MM.1S (cell line): ENCODE measurements around the gene AZIN2.

Experiments
- DNase-seq: peaks from one replicate; pipeline ENCODE4 v3.0.0-alpha.2; 2015
- H2AFZ ChIP-seq: fragments of 300-600 bp; sonication (generic); 2 replicates; pipeline ENCODE4 v1.6.0; 2016; ENCODE audit warnings: antibody characterized with exemption, low read length
- H3F3A ChIP-seq: fragments of 300-600 bp; sonication (generic); 2 replicates; pipeline ENCODE4 v1.6.1; 2016; ENCODE audit warnings: mild to moderate bottlenecking, antibody characterized with exemption, low read length, moderate library complexity, mixed read lengths; ENCODE audit not compliant: insufficient read depth
- H3K27ac ChIP-seq: fragments of 300-600 bp; sonication (generic); 2 replicates; pipeline ENCODE4 v1.5.1; 2016; ENCODE audit warnings: mild to moderate bottlenecking, low read length
- H3K27me3 ChIP-seq: fragments of 300-600 bp; sonication (generic); replicated peaks from 2 replicates; pipeline ENCODE4 v1.6.0; 2016; ENCODE audit warnings: low read length; ENCODE audit not compliant: insufficient read depth
- H3K36me3 ChIP-seq: fragments of 300-600 bp; sonication (generic); replicated peaks from 2 replicates; pipeline ENCODE4 v1.6.1; 2016; ENCODE audit warnings: mild to moderate bottlenecking, low read length, mixed read lengths; ENCODE audit not compliant: insufficient read depth
- H3K4me1 ChIP-seq: fragments of 300-600 bp; sonication (generic); 2 replicates; pipeline ENCODE4 v1.6.1; 2016; ENCODE audit warnings: low read length, mixed read lengths
- H3K4me2 ChIP-seq: fragments of 300-600 bp; sonication (generic); 2 replicates; pipeline ENCODE4 v1.6.0; 2016; ENCODE audit warnings: low read depth, low read length
- H3K4me3 ChIP-seq: fragments of 300-600 bp; sonication (generic); 2 replicates; pipeline ENCODE4 v1.5.1; 2016; ENCODE audit warnings: low read length, mixed read lengths
- H3K79me2 ChIP-seq: fragments of 300-600 bp; sonication (generic); 2 replicates; pipeline ENCODE4 v1.6.1; 2016; ENCODE audit warnings: mixed run types, low read length, mixed read lengths
- H3K9ac ChIP-seq: fragments of 300-600 bp; sonication (generic); 2 replicates; pipeline ENCODE4 v1.6.1; 2016; ENCODE audit warnings: low read length, mixed read lengths
- H3K9me2 ChIP-seq: fragments of 300-600 bp; sonication (generic); replicated peaks from 2 replicates; pipeline ENCODE4 v1.6.1; 2016; ENCODE audit warnings: mild to moderate bottlenecking, low read length, mixed read lengths; ENCODE audit not compliant: insufficient read depth
- H3K9me3 ChIP-seq: fragments of 300-600 bp; sonication (generic); replicated peaks from 2 replicates; pipeline ENCODE4 v1.6.1; 2016; ENCODE audit warnings: mild to moderate bottlenecking, low read length, mixed read lengths; ENCODE audit not compliant: insufficient read depth
- H4K20me1 ChIP-seq: fragments of 300-600 bp; sonication (generic); 2 replicates; pipeline ENCODE4 v1.6.1; 2016; ENCODE audit warnings: mild to moderate bottlenecking, low read length, moderate library complexity, mixed read lengths; ENCODE audit not compliant: insufficient read depth
- CTCF ChIP-seq: fragments of 300-600 bp; sonication (generic); IDR thresholded peaks from 2 replicates; pipeline ENCODE4 v1.5.1; 2016; ENCODE audit warnings: antibody characterized with exemption, low read length, mixed read lengths
- EZH2 ChIP-seq: fragments of 300-600 bp; sonication (generic); optimal IDR thresholded peaks from 2 replicates; pipeline ENCODE3; 2017; ENCODE audit warnings: low read depth, mild to moderate bottlenecking, antibody characterized with exemption, low read length, mixed read lengths
- EZH2phosphoT487 ChIP-seq: fragments of 300-600 bp; sonication (generic); IDR thresholded peaks from 2 replicates; pipeline ENCODE4 v1.6.1; 2018; ENCODE audit warnings: antibody characterized with exemption, low read length

AZIN2 gene

GRCh38 chr1:33093004-33093403 lies 12.1 kb downstream of the AZIN2 start:
- DNase-seq: no peak
- Histone ChIP-seq H3K9me3 (no peaks in the 10 kb centered on the region), H3K4me2 (no peak overlapping the region), H3K9ac (no peak overlapping the region), H3F3A (no peaks in the 10 kb centered on the region; the same call in 1 of the 2 replicates), H2AFZ (no peak overlapping the region), H3K27ac (no peak overlapping the region), H3K4me1 (peaks cover 23% of the 10 kb centered on the region; the same call in 1 of the 2 replicates), H4K20me1 (no peaks in the 10 kb centered on the region), H3K36me3 (no peaks in the 10 kb centered on the region), H3K79me2 (no peaks in the 10 kb centered on the region), H3K9me2 (no peaks in the 10 kb centered on the region), H3K27me3 (no peaks in the 10 kb centered on the region), H3K4me3 (no peak overlapping the region)
- TF ChIP-seq CTCF (no peak), EZH2 (no peak), EZH2phosphoT487 (no peak)

GRCh38 chr1:33094486-33094885 lies 13.5 kb downstream of the AZIN2 start:
- DNase-seq: no peak
- Histone ChIP-seq H3K9me2 (no peaks in the 10 kb centered on the region), H3K9me3 (no peaks in the 10 kb centered on the region), H4K20me1 (no peaks in the 10 kb centered on the region), H3K9ac (no peak overlapping the region), H3K27ac (no peak overlapping the region), H3K4me2 (no peak overlapping the region), H3K4me3 (no peak overlapping the region), H3K27me3 (no peaks in the 10 kb centered on the region), H3K4me1 (peaks cover 26% of the 10 kb centered on the region), H3F3A (peaks cover 10% of the 10 kb centered on the region), H3K79me2 (no peaks in the 10 kb centered on the region), H3K36me3 (no peaks in the 10 kb centered on the region), H2AFZ (no peak overlapping the region)
- TF ChIP-seq CTCF (no peak), EZH2phosphoT487 (no peak), EZH2 (no peak)

- peaks cover 29% of the 10 kb centered on the region for H3K4me1 ChIP-seq
- H3K79me2 ChIP-seq: no peaks in the 10 kb centered on the region
- H3K4me2 ChIP-seq: no peak overlapping the region
- no peaks in the 10 kb centered on the region for H3K27me3 ChIP-seq
- H2AFZ ChIP-seq: no peak overlapping the region
- no peak overlapping the region for H3K27ac ChIP-seq
- H3K36me3 ChIP-seq: no peaks in the 10 kb centered on the region
- no peak for DNase-seq
- no peaks in the 10 kb centered on the region for H4K20me1 ChIP-seq
- no peaks in the 10 kb centered on the region for H3K9me3 ChIP-seq
- no peaks in the 10 kb centered on the region for H3K9me2 ChIP-seq
- TF ChIP-seq CTCF (peak; percentile 99), EZH2 (no peak)
- H3K9ac ChIP-seq: no peak overlapping the region
- H3K4me3 ChIP-seq: no peak overlapping the region
- peaks cover 16% of the 10 kb centered on the region for H3F3A ChIP-seq
These were observed 14.1 kb downstream of the AZIN2 start for GRCh38 chr1:33094971-33095604.
